ENCODE data around the gene SLC7A1.

Gene SLC7A1

DNA sequence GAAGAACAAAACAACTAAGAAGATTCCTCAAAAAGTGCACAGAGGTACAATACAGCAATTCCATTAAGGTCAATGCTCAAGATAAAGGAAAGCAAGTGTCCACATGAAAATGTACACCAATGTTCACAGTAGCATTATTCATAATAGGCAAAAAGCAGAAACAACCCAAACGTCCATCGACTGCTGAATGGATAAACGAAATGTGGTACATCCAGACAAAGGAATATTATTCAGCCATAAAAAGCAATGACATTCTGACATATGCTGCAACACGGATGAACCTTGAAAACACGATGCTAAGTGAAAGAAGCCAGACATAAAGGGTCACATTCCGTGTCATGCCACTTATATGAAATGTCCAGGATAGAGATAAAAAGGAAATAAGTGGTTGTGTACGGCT lies 29.3 kb downstream of the SLC7A1 start:
- Histone ChIP-seq H3K36me3 (ENCODE audit: low read length) (no peaks in the 10 kb centered on the region), H3F3A (ENCODE audit: insufficient read depth) (0 out of 2 replicates have a peak, but pooled peaks cover 3% of the 10 kb centered on the region), H3K9me3 (ENCODE audit: insufficient read depth, low read length) (no peaks in the 10 kb centered on the region), H3K79me2 (ENCODE audit: insufficient read depth, low read length) (peaks cover 100% of the 10 kb centered on the region), H3K4me2 (ENCODE audit: low read depth, low read length, poor library complexity, severe bottlenecking) (no peak overlapping the region), H3K9me2 (replicated peaks; ENCODE audit: insufficient read depth, low read length) (no peaks in the 10 kb centered on the region), H3K9ac (ENCODE audit: low read length) (no peak overlapping the region), H3K4me3 (ENCODE audit: insufficient read depth, low read length, poor library complexity, severe bottlenecking) (no peak overlapping the region), H3K27me3 (ENCODE audit: low read length) (no peaks in the 10 kb centered on the region), H3K27ac (ENCODE audit: low read depth, low read length) (no peak overlapping the region), H4K20me1 (ENCODE audit: low read depth, low read length) (peaks cover 90% of the 10 kb centered on the region), H2AFZ (ENCODE audit: low read depth, low read length, severe bottlenecking) (no peak overlapping the region)
- TF ChIP-seq EZH2phosphoT487 (conservative IDR thresholded peaks at IDR 0.05; ENCODE audit: low read length) = no peak
- TF ChIP-seq, protein P1, sequence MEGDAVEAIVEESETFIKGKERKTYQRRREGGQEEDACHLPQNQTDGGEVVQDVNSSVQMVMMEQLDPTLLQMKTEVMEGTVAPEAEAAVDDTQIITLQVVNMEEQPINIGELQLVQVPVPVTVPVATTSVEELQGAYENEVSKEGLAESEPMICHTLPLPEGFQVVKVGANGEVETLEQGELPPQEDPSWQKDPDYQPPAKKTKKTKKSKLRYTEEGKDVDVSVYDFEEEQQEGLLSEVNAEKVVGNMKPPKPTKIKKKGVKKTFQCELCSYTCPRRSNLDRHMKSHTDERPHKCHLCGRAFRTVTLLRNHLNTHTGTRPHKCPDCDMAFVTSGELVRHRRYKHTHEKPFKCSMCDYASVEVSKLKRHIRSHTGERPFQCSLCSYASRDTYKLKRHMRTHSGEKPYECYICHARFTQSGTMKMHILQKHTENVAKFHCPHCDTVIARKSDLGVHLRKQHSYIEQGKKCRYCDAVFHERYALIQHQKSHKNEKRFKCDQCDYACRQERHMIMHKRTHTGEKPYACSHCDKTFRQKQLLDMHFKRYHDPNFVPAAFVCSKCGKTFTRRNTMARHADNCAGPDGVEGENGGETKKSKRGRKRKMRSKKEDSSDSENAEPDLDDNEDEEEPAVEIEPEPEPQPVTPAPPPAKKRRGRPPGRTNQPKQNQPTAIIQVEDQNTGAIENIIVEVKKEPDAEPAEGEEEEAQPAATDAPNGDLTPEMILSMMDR (IDR thresholded peaks at IDR 0.05; ENCODE audit: insufficient read depth, low read length, poor library complexity, severe bottlenecking) = no peak

- no peaks in the 10 kb centered on the region for H3K36me3 ChIP-seq (ENCODE audit: low read length)
- no peak for TF ChIP-seq EZH2phosphoT487 (conservative IDR thresholded peaks at IDR 0.05; ENCODE audit: low read length)
- TF ChIP-seq, protein P1 (IDR thresholded peaks at IDR 0.05; ENCODE audit: insufficient read depth, low read length, poor library complexity, severe bottlenecking) = no peak
- no peaks in the 10 kb centered on the region for H3K27me3 ChIP-seq (ENCODE audit: low read length)
- H3K9me3 ChIP-seq (ENCODE audit: insufficient read depth, low read length) = no peaks in the 10 kb centered on the region
- H3K79me2 ChIP-seq (ENCODE audit: insufficient read depth, low read length) = peaks cover 99% of the 10 kb centered on the region
- H3K9me2 ChIP-seq (replicated peaks; ENCODE audit: insufficient read depth, low read length) = no peaks in the 10 kb centered on the region
- no peak overlapping the region for H3K4me2 ChIP-seq (ENCODE audit: low read depth, low read length, poor library complexity, severe bottlenecking)
- no peak overlapping the region for H3K27ac ChIP-seq (ENCODE audit: low read depth, low read length)
- peaks cover 15% of the 10 kb centered on the region for H3F3A ChIP-seq (ENCODE audit: insufficient read depth)
- no peak overlapping the region for H3K9ac ChIP-seq (ENCODE audit: low read length)
- no peak overlapping the region for H3K4me3 ChIP-seq (ENCODE audit: insufficient read depth, low read length, poor library complexity, severe bottlenecking)
- H4K20me1 ChIP-seq (ENCODE audit: low read depth, low read length) = peaks cover 87% of the 10 kb centered on the region
- no peak overlapping the region for H2AFZ ChIP-seq (ENCODE audit: low read depth, low read length, severe bottlenecking)
Observed at GRCh38 chr13:29564818-29565217, 30.7 kb downstream of the SLC7A1 start.

DNA sequence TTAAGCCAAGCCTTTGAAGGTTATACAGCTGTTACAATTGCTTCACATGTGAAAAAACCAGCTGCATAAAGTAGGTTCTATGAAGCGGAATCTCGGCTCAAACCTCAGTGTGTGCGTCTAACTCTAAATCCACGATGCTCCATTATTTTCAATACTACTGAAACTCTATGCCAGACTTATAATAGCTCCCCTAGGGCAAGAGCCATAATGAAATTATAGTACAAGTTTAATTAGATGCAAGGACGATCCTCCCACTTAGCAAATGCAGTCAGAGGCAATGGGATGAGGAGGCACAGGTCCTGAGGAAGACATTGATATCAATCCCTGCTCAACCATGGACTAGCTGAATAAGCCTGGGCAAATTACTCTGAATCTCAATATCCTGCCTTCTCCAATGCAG lies 31.1 kb downstream of the SLC7A1 start:
- no peaks in the 10 kb centered on the region for H3K9me2 ChIP-seq (replicated peaks; ENCODE audit: insufficient read depth, low read length)
- no peak for TF ChIP-seq EZH2phosphoT487 (conservative IDR thresholded peaks at IDR 0.05; ENCODE audit: low read length)
- TF ChIP-seq, protein P1 (IDR thresholded peaks at IDR 0.05; ENCODE audit: insufficient read depth, low read length, poor library complexity, severe bottlenecking) = no peak
- no peak overlapping the region for H3K4me2 ChIP-seq (ENCODE audit: low read depth, low read length, poor library complexity, severe bottlenecking)
- no peak overlapping the region for H3K27ac ChIP-seq (ENCODE audit: low read depth, low read length)
- H3K27me3 ChIP-seq (ENCODE audit: low read length) = no peaks in the 10 kb centered on the region
- H3K36me3 ChIP-seq (ENCODE audit: low read length) = no peaks in the 10 kb centered on the region
- no peaks in the 10 kb centered on the region for H3K9me3 ChIP-seq (ENCODE audit: insufficient read depth, low read length)
- no peak overlapping the region for H2AFZ ChIP-seq (ENCODE audit: low read depth, low read length, severe bottlenecking)
- H4K20me1 ChIP-seq (ENCODE audit: low read depth, low read length) = peaks cover 82% of the 10 kb centered on the region
- H3K4me3 ChIP-seq (ENCODE audit: insufficient read depth, low read length, poor library complexity, severe bottlenecking) = no peak overlapping the region
- peaks cover 16% of the 10 kb centered on the region for H3F3A ChIP-seq (ENCODE audit: insufficient read depth)
- H3K9ac ChIP-seq (ENCODE audit: low read length) = no peak overlapping the region
- peaks cover 99% of the 10 kb centered on the region for H3K79me2 ChIP-seq (ENCODE audit: insufficient read depth, low read length)
